SJSA1 (cell line): ENCODE results near the gene UTS2R. TPM values are rescaled to one million over a fixed set of nuclear protein-coding genes. Genes with fewer than 3 reads are reported as not detected.
A peak's percentile ranks its signal among the peaks of the same experiment; 100 is the strongest.

Experiments
- DNase-seq, 2 experiments: peaks; one replicate each; pipeline ENCODE4 v3.0.0-alpha.2; 2015 to 2020; ENCODE audit warnings: low spot score in 2 of 2, low read depth in 1 of 2
- H3K27ac ChIP-seq: fragments of 250-450 bp; sonication (Bioruptor Pico); 2 replicates; pipeline ENCODE4 v1.5.1; 2020; ENCODE audit warnings: mild to moderate bottlenecking, moderate library complexity
- H3K27me3 ChIP-seq: fragments of 250-450 bp; sonication (Bioruptor Pico); replicated peaks from 2 replicates; pipeline ENCODE4 v1.5.1; 2020; ENCODE audit warnings: mild to moderate bottlenecking, moderate library complexity
- H3K36me3 ChIP-seq: fragments of 250-450 bp; sonication (Bioruptor Pico); 2 replicates; pipeline ENCODE4 v1.5.1; 2020; ENCODE audit warnings: mild to moderate bottlenecking
- H3K4me1 ChIP-seq: fragments of 250-450 bp; sonication (Bioruptor Pico); replicated peaks from 2 replicates; pipeline ENCODE4 v1.6.1; 2021; ENCODE audit warnings: mild to moderate bottlenecking
- H3K4me3 ChIP-seq: fragments of 250-450 bp; sonication (Bioruptor Pico); 2 replicates; pipeline ENCODE4 v1.5.1; 2020; ENCODE audit warnings: mild to moderate bottlenecking
- H3K9me3 ChIP-seq: fragments of 250-450 bp; sonication (Bioruptor Pico); replicated peaks from 2 replicates; pipeline ENCODE4 v1.5.1; 2020; ENCODE audit warnings: mild to moderate bottlenecking
- total RNA-seq: library from RNA; depleted of rRNA; stranded (reverse); fragments of >200 nt; shearing (Covaris generic); gene quantifications from 2 replicates; pipeline ENCODE4 v1.2.3, GENCODE V29; 2014

UTS2R gene
- total RNA-seq, 1 experiment from 2014 or later: 0.18 TPM

DNA sequence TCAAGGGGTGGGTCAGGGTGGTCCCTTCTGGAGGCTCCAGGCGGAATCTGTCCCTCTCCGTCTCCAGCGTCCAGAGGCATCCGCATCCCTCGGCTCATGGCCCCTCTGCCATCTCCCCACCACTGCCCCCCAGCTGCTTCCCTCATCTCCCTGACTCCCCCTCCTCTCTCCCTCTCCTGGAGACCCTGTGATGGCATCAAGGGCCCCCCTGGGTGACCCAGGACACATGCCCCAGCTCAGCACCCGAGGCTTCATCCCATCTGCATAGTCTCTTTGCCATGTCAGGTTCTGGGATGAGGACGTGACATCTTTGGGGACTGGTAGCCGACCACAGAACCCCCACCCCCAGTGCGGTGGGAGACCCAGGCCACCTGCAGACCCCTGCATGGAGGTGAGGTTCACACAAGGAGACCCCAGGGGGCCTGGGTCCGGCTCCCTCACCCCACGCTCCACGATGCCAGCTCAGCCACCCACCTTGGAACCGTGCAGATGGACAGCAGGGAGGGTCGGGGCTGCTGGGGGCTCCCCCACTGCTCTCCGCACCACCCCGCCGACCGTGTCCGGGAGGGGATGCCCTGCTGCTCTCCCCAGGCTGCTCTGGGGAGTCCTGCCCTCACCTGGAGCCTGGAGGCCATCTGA, 41.8 kb upstream of the UTS2R start:
- no peak overlapping the region for H3K27ac ChIP-seq
- H3K4me1 ChIP-seq: peaks cover 36% of the 10 kb centered on the region
- no peaks in the 10 kb centered on the region for H3K9me3 ChIP-seq
- no peaks in the 10 kb centered on the region for H3K36me3 ChIP-seq
- peaks cover 4% of the 10 kb centered on the region for H3K27me3 ChIP-seq
- H3K4me3 ChIP-seq: no peak overlapping the region
- no peak for DNase-seq

DNA sequence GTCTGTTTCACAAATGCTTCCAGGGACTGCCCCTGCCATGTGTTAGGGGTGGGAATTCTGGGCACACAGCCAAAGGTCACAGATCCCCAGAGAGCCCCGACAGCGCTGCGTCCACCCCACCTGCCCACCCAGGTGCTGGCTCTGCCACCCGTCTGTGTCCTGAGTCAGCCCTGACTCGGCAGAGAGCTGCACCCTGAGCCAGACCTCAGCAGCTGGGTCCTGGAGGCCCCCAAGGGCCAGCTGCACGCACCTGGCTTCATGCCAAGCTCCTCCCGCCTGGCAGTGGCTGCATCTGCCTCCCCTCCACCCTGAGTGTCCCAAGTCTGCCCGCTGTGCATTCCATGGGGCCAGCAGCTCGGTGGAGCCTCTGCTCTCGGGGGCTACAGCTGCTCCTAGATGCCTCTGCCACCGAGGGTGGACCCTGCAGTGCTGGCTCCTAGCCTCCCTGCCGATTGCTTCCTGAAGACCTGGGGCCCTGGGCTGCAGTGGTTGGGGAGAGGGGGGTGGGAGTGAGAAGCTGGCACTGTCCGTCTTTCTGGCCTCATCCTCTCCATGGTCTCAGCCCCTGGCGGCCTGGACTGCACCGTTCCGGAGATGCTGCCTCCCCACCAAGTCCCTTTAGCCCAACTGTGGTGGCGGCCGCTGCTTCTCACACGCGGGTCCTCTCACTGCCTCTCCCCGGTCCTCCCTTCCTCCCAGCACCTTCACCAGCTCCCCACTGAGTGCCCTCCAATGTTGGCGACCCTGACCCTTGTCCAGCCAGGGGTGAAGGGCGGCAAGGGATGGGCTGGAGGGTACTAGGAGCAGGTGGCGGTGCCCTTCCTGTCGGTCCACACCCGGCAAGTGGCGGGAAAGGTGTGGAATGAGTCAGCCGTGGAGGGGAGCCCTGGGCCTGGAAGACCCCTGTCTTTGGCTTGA, 41.0 kb upstream of the UTS2R start:
- peaks cover 4% of the 10 kb centered on the region for H3K27me3 ChIP-seq
- H3K27ac ChIP-seq: no peak overlapping the region
- DNase-seq: peak; percentile 69 to 81
- H3K36me3 ChIP-seq: no peaks in the 10 kb centered on the region
- H3K9me3 ChIP-seq: no peaks in the 10 kb centered on the region
- peaks cover 44% of the 10 kb centered on the region for H3K4me1 ChIP-seq
- H3K4me3 ChIP-seq: no peak overlapping the region

DNA sequence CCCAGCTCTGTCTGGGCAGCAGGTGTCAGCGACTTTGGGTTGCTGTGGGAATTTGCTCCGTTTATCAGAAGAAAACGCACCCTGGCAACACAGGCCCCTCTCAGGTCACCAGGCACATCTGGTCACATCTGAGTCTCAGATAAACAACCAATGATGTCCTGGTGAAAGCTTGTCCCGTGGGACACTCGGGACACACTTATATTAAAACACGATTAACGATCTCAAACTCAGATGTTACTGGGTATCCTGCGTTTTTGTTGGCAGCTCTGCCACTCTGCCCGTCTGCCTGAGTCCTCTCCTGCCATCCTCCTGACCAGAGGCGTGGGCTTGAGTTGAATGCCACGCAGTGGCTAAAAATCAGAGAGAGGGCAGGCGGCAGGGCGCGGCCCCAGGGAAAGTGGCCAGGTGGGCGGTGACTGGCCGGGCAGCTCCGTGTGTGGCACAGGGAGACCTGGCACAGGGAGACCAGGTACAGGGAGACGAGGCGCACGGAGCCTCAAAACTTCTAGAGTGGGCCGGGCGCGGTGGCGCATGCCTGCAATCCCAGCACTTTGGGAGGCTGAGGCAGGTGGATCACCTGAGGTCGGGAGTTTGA, 40.1 kb upstream of the UTS2R start:
- Histone ChIP-seq H3K4me1 (peaks cover 53% of the 10 kb centered on the region), H3K27me3 (peaks cover 4% of the 10 kb centered on the region), H3K36me3 (no peaks in the 10 kb centered on the region), H3K27ac (no peak overlapping the region), H3K9me3 (no peaks in the 10 kb centered on the region), H3K4me3 (no peak overlapping the region)
- DNase-seq: no peak

DNA sequence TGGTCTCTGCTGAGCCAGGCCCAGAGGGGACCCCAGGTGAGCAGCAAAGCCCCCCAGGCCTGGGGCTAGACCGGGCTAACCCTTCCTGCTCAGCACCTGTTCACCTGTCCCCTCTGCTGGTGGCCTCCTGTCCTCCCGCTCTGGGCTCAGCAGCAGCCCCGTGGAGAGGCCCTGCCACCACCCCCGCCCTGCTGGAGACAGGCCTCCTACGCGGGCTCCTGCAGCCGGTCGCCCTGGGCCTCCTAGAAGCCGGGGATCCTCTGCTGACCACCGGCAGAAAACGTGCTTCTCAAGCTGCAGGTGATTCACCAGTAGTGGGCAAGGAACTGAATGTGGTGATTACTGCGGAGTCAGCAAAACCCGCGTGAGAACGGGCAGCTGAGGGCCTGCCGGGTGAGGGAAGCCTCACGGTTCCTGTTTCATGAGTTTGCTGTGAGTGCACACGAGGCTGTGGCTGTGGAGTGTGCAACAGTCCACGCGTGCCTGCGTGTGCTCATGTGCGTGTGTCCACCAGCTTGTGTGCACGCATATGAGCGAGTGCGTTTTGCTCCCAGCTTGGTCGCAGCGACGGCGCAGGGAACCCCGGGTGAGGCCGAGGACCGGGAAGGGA, 38.8 kb upstream of the UTS2R start:
- DNase-seq: no peak
- H3K36me3 ChIP-seq: no peaks in the 10 kb centered on the region
- H3K27me3 ChIP-seq: peaks cover 4% of the 10 kb centered on the region
- no peaks in the 10 kb centered on the region for H3K9me3 ChIP-seq
- peak overlapping the region; percentile 52 for H3K4me3 ChIP-seq
- H3K27ac ChIP-seq: no peak overlapping the region
- peaks cover 57% of the 10 kb centered on the region for H3K4me1 ChIP-seq

DNA sequence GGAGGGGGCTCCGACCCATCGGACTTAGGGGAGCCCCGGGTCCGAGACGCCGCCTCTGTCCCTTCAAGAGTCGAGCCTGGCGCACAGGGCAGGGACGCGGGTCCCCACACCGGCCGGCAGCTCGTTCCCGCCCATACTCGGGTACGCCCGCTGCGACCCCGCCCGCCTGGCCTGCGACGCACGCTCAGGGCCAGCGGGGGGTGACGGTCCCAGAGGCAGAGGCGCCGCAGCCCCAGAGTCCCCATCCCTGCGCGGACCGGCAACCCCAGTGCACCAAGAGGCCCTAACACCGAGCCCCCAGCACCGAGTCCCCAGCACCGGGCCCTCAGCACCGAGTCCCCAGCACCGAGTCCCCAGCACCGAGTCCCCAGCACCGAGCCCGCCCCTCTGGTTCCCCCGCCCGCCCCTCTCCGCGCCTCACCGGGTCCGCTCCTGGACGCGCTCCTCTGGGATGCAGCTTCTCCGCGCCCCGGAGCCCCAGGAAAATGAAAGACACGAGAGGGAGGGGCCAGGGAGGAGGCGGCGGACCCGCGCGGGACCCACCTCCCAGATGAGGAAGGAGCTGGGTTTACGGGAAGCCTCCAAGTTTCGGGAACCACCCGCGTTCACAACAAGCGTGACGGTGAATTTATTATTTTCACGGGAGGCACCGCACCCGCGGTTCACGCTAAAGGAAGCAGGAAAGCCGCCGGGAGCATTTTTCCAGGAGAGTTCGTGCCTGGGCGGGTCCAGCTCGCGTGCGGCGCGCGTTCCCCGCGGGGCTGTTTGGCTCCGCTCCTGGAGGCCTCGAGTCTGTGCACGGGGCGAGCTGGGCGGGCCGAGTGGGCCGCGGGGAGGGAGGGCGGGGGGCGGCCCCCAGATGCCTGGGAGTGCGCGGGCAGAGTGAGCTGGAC, 38.0 kb upstream of the UTS2R start, which contains the start of gene SECTM1:
TSS of gene SECTM1 (minus strand) at position 488 of the 893 bp plus-strand sequence. CDS start 6,526 bp downstream, outside the sequence.
- DNase-seq: peak in 1 of 2 experiments; percentile 53
- H3K36me3 ChIP-seq: no peaks in the 10 kb centered on the region
- no peak within 1 kb of the TSS for H3K27ac ChIP-seq
- H3K9me3 ChIP-seq: no peaks in the 10 kb centered on the region
- H3K27me3 ChIP-seq: peaks cover 4% of the 10 kb centered on the region
- peaks cover 64% of the 10 kb centered on the region for H3K4me1 ChIP-seq
- H3K4me3 ChIP-seq: peak within 1 kb of the TSS; percentile 52

DNA sequence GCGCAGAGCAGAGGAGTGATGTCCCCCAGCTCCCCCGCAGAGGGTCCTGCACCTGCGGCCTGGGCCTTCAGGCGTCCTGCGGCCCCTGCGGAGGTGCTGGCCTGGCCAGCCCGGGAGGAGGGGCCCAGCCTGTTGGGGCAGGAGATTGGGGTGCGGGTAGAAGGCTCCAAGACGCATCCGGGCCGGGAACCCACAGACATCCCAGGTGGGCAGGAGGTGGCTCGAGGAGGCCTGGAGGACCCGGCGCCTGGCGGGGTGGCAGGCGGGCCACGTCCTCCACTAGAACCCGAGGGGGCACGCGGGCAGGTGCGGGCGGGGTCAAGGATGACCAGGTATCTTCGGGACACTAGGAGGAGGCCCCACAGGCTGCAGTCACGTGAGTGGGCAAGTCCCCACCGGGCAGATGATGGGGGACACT, 37.4 kb upstream of the UTS2R start:
- peak overlapping the region; percentile 52 for H3K4me3 ChIP-seq
- peaks cover 4% of the 10 kb centered on the region for H3K27me3 ChIP-seq
- H3K9me3 ChIP-seq: no peaks in the 10 kb centered on the region
- no peaks in the 10 kb centered on the region for H3K36me3 ChIP-seq
- DNase-seq: no peak
- H3K27ac ChIP-seq: no peak overlapping the region
- H3K4me1 ChIP-seq: peaks cover 71% of the 10 kb centered on the region

DNA sequence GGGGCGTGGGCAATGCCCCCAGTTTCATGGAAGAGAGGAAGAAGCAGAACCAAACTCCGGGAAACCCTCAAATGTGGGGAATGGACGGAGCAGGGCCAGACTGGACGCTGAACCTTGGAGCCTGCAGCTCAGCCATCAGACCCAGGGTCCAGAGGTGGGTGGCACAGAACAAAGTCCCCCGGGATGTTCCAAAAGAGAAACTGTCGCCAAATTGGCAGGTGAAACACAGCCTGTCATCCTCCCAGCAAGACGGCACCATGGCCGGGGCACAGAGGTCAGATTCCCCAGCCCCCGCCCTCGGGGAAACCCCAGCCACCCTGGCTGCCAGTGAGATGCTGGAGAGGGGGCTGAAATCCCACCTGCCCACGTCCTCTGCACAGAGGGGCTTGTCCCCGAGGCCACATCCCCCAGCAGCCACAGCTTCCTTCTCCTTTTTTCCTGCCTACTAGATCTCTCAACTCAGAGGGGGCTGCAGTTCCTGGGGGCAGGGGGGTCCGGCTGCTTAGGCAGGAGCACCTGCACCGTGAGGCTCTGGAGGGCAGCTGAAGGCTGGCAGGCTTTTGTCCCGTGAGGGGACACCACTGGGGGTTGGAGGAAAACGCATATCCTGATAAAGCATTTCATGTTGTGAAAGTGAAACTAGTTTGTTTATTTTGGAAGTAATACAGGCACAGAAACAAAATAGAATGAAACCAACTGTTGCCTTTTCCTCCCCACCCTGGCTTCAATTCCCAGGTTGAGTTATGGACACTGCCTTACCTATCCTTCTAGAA, 36.8 kb upstream of the UTS2R start:
- DNase-seq: peak in 1 of 2 experiments; percentile 50
- Histone ChIP-seq H3K27ac (no peak overlapping the region), H3K4me3 (peak overlapping the region; percentile 32), H3K36me3 (no peaks in the 10 kb centered on the region), H3K9me3 (no peaks in the 10 kb centered on the region), H3K4me1 (peaks cover 76% of the 10 kb centered on the region), H3K27me3 (peaks cover 4% of the 10 kb centered on the region)

DNA sequence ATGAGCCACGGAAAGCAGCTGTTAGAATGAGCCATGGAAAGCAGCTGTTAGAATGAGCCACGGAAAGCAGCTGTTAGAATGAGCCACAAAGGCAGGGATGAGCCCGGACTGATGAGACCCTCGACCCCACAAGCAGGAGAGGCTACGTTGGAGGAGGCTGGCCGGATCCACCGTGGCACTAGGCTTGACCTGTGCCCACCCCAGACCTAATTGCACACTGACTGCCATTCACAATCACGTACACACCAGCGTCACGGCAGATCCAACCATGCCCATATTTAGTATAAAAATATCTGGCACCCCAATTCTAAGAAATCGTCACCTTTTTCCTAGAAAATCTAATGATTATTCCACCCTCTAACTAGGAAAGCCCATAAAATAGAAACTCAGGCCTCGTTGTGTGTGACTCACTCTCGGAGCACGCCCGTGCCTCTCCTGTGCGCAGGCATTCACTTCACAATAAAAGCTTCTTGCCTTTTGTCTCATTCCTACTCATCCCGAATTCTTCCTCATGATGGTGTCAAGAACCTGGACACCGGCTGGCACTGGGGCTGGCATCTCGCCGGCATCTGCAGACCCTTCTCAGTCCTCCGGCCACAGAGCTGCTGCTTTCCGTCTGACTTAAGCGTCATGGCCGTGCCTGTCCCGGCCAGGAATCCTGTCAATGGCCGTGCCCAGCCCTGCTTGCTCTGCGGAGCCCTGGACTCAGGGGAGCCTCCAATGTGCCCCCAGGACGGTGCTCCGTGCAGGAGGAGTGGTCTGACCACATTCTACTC, 32.5 kb upstream of the UTS2R start:
- Histone ChIP-seq H3K36me3 (no peaks in the 10 kb centered on the region), H3K27me3 (no peaks in the 10 kb centered on the region), H3K9me3 (no peaks in the 10 kb centered on the region), H3K27ac (peak overlapping the region; percentile 42), H3K4me1 (peaks cover 47% of the 10 kb centered on the region), H3K4me3 (peak overlapping the region; percentile 26)
- peak; percentile 84 to 86 for DNase-seq

DNA sequence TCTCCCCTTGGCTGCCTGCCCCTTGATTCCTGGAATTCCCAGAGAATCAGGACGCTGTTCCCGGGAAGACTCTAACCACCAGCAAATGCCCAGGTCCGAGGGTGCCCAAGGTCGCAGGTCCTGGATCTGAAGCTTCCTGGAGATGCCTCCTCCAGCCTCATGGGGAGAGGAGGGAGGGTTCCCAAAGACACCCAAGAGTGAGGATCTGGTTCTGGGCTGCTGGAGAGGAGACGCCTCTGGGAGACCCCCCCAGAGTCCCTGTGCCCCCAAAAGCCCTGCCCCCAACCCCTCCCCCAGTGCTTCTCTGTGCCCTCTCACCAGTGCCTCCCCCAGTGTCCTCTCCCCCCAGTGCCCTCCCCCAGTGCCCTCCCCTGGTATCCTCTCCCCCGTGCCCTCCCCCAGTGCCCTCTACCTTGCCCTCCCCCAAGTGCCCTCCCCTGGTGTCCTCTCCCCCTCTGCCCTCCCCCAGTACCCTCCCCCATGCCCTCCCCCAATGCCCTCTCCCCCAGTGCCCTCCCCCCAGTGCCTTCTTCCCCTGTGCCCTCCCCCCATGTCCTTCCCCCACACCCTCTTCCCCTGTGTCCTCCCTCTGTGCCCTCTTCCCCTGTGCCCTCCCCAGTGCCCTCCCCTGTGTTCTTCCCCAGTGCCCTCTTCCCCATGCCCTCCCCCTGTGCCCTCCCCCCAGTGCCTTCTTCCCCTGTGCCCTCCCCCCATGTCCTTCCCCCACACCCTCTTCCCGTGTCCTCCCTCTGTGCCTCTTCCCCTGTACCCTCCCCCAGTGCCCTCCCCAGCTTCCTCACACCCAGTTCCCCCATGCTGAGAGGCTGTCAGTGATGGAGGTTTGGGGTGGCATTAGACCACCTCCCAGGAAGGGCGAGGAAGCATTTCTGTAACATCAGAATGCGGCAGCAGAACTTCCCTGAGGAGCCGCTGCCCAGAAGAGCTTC, 31.7 kb upstream of the UTS2R start:
- no peak for DNase-seq
- peak overlapping the region; percentile 26 for H3K4me3 ChIP-seq
- H3K9me3 ChIP-seq: no peaks in the 10 kb centered on the region
- H3K4me1 ChIP-seq: peaks cover 46% of the 10 kb centered on the region
- H3K27ac ChIP-seq: peak overlapping the region; percentile 42
- no peaks in the 10 kb centered on the region for H3K27me3 ChIP-seq
- H3K36me3 ChIP-seq: no peaks in the 10 kb centered on the region

DNA sequence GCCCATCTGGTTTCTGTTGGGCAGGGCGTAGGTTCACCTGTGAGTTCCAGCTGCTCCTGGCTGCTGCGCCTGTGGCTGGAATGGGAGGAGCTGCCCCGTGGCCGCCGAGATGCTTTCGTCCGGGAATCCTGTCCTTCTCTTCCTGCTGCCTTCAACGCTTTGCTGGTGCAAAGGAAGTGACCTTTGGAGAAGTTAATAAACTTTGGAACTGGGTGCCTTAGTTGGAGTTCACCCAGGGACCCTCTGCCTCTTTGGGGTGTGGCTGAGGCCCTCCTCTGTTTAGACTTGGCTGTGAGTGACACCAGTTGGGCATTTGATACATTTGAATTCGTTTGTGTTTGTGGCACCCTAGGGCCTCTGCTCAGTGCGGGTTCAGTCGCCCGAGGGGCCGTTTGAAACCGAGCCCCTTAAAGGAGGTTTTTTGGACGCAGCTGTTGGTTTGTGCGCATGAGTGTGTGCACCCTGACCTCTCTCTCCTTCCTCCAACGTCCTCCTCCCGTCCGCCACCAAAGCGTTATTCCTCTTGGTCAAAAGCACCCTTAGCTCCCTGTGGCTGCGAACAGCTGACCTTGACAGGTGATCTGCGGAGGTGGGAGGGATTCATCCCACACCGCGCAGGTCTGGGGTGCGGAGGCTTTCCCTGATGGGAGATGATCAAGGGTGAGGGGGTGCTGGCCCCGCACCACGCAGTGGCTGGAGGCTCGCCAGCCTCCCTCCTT, 29.0 kb upstream of the UTS2R start:
- no peaks in the 10 kb centered on the region for H3K27me3 ChIP-seq
- no peaks in the 10 kb centered on the region for H3K9me3 ChIP-seq
- no peaks in the 10 kb centered on the region for H3K36me3 ChIP-seq
- DNase-seq: no peak
- no peak overlapping the region for H3K27ac ChIP-seq
- no peak overlapping the region for H3K4me3 ChIP-seq
- H3K4me1 ChIP-seq: peaks cover 33% of the 10 kb centered on the region
